HG02970 (cell line): ENCODE measurements around the gene CSNK1G3.

Experiments
- ATAC-seq: cut with Tn5 transposase; IDR thresholded peaks from one replicate; pipeline ENCODE4 v1.9.1; 2021; ENCODE audit warnings: mild to moderate bottlenecking, moderate library complexity, moderate number of reproducible peaks; ENCODE audit not compliant: unreplicated experiment, low FRiP score

CSNK1G3 gene

DNA sequence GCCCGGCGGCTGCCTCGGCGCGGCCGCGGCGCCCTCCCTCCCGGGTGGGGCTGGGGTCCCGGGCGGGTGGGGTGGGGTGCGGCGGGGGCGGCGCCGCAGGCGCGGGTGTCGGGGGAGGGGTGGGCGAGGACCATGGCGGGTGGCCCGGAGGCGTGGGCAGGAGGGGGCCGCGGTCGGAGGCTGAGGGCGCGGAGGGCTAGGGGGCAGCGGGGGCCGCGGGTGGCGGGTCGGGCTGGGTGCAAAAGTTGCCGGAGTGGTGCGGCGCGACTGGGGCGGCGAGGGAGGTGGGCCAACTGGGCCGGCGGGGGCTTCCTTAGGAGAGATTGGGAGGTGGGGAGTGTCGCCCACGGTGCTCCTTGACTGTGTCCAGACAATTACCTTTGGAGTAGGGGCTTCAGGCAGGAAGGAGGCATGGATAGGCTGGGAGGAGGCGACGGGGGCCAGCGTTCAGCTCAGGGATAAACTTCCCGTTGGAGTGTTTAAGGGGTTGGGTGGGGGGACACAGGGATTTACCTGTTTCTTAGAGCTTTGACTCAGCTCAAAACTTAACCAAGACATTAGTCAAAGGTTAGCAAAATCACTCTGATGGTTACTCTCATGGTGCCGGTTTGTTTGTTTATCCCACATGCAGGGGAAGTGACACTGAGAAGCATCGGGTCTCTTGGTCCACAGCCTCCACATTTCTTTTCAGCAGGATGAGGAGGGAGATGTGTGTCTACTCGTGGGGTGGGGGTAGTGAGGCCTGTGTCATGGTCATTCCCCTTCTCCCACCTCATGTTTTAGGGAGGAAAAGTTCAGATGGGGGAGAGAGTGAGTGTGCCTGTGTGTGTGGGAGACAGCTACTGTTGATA, 859 bp downstream of the CSNK1G3 start:
- ATAC-seq = peak; percentile 26

DNA sequence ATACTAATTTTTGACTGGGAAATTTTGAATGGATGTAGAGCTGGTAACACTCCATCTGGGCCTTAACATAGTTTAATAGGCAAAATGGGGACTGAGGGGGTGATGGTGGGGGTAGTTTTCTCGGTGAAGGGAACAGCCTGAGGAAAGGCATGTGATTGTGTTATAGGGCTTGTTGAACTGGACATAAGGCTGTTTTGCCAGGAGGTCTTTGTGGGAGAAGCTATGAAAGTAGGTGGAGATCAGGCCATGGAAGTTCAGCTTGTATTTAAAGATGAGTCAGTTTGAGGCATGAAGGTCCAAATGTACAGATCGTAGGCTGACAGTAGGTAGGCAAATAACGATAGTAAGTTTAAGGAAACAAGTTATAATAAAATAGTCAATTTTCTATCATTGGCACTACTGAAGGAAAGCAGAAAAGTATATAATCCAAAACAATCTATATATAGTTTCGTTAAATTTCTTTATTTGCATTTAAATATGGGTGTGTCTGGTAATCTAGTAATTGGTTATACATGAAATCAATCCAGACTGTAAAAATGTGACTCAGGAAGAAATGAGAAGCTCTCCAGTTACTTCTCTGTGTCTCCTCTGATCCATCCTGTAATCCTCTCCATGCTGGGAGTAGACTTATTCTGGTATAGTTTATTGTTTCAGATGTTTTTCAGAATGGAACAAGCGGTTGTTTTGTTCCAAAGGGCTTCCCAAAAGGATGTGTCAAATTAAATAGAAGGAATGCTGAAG, 2.8 kb downstream of the CSNK1G3 start:
- no peak for ATAC-seq

DNA sequence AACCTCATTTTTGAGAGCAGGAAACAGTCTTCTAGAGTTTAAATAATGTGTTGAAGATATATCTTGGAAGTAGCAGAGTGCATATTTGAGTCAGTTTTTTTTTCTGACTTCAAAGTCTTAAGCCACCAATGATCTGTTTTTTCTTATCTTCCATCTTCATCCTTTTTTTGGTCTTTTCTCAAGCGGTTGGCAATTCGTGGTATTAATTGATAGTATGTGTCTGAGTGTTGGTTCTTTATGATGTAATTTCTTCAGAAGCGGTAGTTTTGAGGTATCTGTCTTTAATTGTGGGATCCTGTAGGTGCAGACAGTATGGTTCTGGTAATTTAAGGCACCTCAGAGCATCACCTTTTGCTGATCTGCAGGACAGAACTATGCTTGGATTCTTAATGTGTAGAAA, 3.9 kb downstream of the CSNK1G3 start:
- ATAC-seq = no peak

DNA sequence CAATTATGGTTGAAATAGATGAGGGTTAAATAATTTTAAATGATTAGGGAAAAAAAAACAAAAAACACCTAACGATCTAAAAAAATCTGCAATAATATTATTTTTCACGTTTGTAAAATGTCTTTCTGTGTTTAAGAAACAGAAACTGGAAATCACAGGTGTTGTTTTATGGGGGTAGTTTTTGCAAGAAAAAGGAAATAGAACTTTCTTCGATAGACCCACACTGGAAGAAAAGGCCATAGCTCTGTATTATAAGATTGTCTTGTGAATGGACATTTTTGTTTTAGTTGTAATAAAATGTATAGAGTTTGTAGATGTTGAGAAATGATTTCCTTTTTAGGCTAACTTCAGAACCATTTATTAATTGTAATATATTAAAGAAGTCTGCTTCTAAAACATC, 5.5 kb downstream of the CSNK1G3 start:
- ATAC-seq = no peak

DNA sequence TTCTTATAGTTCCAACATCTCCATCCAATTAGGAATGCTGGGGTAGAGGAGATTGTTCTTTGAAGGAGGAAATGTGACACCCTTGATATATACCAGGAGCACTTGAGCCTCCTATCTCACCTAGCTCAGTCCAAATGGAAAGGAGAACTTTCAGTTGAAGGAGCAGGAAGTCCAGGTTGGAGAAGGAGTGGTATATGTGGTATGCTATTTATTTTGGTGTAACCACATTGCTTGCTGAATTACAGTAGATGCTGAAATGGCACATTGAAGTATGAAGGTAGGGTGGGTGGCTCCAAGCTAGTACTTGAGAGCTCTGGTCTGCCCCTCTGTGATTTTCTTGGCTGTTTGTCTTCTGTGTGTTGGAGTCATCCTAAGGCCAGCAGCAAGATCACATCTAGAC, 6.1 kb downstream of the CSNK1G3 start:
- ATAC-seq = no peak

DNA sequence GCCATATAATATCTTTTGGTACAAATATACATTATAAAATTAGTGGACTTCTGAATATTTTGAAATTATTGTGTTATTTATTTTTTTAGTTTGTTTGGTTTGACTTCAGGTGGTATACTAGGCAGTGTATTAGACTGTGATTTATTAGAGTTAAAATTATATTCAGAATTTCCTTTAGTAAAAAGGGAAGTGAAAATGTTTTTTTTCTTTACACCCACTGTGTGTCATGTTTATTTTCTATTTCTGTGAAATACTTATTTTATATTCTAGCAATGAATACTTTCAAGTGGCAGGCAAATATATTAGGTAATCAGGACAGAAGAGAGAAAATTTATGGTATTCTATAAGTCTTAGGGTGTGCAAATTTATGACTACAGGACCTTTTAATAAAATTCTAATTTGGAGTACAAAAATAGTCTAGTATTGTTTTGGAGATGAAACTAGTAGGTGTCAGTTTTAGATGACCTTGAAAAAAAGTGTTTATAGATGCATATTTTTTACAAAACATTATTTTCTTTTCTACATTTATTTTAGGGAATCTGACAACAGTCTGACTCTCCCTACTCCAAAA, 8.8 kb downstream of the CSNK1G3 start:
- ATAC-seq = no peak

DNA sequence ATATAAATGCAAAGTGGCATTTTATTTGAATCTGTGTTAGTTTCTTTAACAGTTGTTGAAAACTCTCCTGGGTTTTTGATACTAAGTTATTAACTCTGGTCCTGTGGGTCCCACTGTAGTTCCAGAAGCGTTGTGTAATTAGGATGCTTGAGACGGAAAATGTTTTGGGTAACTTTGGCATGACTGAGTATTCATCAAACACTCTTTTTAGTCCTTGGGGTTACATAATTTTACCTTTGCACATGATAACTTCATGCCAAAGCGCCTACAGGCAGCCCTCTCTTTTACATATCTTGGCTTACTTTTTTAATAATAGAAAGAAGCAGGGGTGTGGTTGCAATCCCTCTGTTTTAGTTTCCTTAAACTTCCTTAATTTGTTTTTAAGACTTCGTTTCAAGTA, 12.2 kb downstream of the CSNK1G3 start:
- no peak for ATAC-seq

DNA sequence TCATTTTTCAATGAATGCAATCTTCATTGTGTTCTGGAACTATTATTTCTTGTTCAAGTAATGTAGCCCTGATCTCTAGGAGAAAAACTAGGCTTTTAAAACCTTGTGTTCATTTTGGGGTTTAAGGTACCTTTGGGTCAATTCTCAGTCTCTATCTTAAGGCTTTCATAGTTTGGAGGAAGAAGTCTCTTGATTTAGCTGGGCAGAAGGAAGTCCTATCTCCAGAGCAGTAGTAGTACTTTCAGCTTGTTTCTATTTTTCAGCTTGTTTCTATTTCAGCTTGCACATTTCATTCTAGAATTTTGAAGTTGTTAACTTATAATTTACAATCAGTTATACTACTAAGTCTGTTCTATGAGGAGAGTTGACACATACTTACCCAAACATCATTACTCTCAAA, 15.2 kb downstream of the CSNK1G3 start:
- ATAC-seq = no peak

DNA sequence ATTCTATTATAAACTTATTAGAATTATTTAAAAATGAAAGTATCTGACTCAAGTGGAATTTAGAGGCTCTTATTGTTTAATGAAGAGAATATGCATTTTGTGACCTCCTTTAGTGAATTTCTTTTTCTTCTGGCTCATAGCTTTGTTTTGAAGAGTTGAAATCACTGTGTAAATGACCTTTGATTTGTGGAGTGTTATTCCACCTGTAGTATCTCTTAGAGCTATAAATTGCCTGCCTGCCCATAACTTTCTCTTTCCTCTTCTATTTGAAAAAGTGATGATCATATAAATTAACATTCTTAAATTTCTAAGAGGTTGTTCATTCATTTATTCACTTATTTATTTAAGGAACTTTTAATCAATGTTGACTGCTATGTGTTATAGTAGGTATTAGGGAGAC, 16.1 kb downstream of the CSNK1G3 start:
- ATAC-seq = no peak

DNA sequence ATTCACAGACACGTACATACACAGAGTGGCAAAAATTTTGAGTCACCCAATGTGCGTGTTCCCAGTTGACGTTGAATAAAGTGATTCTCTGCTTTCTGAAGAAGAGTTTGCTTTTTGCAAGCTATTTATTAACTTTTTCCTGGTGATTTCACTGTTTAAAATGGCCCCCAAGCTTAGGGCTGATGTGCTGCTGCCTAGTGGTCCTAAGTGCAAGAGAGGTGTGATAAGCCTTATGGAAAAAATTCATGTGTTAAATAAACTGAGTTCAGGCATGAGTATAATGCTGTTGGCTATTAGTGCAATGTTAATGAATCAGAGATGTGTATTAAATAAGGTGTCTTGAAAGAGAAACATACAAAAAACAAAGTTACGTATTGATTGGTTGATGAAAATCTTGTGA, 16.9 kb downstream of the CSNK1G3 start:
- no peak for ATAC-seq

DNA sequence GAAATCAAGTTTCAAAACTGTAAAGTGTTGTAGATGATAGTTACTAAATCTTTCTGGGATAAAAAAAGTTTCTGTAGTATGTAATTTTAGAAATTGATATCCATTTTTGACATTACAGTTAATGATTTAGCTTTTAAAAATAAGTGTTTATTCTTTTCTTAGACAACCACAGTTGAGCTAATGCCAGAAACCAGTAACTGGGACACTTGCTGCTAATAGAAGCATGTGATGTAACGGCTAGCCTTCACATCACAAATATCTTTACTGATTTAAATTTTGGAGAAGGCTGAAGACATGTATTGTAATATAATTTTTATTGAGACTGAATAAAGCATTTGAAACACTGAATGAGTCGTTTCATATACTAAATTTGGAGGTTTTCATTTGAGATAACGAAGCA, 18.8 kb downstream of the CSNK1G3 start:
- ATAC-seq = no peak

DNA sequence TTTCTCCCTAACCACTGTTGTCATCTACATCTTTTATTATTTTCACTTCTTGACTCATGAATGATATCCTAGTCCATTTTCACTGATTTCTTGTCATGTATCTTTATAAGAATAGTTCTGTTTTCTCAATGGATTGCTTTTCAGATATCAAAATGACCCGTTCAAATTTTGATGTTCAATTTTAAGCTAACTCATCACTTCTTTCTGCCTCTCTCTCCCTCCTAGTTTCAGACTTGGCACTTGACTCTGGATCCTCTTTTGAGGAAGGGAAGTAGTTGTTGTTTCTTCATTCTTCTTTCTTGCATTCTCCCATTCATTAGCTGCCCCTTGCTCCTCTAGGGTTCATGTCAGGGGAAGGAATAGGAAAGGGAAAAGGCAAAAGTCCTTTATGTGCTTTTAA, 23.7 kb downstream of the CSNK1G3 start:
- no peak for ATAC-seq

DNA sequence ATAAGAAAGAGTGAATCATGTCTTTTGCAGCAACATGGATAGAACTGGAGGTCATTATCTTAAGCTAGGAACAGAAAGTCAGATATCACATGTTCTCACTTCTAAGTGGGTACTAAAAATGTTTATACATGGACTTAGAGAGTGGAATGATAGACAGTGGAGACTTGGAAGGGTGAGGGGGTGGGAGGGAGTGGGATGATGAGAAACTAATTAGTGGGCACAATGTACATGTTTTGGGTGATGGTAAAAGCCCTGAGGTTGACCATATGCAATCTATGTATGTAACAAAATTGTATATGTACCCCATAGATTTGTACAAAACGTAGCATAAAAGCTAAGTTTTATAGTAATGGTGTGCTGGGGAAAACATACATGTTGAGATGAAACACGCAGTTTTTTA, 25.3 kb downstream of the CSNK1G3 start:
- no peak for ATAC-seq

DNA sequence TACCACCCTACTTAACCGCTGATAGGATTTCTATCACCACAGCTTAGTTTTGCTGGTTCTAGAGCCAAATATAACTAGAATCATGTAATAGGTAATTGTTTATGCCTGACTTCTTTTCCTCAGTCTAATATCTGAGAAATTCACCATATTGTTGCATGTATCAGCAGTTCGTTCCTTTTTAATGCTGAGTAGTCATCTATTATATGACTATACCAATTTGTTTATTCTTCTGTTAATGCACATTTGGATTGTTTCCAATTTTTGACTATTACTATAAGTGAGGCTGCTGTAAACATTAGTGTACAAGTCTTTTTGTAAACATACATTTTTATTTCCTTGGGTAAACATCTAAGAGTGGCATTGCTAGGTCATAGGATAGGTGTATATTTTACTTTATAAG, 25.9 kb downstream of the CSNK1G3 start:
- no peak for ATAC-seq

DNA sequence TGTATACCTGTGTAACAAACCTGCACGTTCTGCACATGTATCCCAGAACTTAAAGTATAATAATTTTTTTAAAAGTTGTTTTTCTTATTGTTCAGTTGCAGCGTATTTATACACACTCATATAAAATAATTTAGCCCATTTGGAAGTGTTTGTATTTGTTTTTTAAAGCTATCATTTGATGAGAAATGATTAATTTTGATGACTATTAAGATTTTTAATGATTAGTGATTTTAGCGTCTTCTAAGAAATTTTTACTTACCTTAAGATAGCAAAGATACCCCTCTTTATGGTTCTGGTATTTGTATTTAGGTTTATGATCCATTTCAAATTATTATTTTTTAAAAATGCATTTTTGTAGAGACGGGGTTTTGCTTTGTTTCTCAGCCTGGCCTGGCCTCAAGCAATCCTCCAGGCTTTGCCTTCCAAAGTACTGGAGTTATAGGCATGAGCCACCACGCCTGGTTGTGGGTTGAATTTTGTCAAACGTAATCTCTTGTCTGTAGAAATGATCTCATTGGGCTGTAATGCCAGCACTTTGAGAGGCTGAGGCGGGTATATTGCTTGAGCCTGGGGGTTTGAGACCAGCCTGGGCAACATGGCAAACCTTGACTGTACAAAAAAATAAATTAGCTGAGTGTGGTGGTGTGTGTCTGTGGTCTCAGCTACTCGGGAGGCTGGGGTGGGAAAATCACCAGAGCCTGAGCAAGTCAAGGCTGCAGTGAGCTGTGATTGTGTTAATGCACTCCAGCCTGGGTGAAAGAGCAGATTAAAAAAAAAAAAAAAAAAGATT, 26.9 kb downstream of the CSNK1G3 start:
- ATAC-seq = no peak

DNA sequence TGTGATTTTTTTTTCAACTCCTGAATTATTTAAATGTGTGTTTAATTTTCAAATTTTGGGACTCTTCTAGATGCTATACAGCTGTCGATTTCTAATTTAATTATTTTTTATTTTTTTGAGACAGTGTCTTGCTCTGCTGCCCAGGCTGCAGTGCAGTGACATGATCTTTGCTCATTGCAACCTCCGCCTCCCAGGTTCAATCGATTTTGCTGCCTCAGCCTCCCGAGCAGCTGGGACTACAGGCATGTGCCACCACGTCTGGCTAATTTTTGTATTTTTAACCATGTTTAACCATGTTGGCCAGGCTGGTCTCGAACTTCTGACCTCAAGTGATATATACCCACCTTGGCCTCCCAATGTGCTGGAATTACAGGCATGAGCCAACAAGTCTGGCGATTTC, 28.6 kb downstream of the CSNK1G3 start:
- ATAC-seq = no peak

DNA sequence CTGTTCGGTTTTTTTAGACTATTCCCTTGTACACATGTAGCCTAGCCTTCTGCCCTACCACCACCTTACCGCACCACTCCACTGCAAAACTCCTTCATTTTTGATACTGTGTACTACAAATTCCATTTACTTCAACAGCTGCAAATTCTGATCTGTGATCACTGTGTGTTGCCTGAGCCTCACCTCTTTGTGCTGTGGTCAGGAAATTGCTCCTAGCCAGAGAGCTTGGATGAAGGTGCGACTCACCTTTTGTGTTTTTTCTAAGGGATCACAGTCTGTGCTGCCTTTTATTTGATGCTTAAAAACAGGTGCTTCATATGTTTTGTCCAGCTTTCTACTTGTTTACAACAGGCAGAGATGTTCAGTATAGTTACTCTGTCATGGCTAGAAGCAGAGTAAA, 31.5 kb downstream of the CSNK1G3 start:
- ATAC-seq = no peak

DNA sequence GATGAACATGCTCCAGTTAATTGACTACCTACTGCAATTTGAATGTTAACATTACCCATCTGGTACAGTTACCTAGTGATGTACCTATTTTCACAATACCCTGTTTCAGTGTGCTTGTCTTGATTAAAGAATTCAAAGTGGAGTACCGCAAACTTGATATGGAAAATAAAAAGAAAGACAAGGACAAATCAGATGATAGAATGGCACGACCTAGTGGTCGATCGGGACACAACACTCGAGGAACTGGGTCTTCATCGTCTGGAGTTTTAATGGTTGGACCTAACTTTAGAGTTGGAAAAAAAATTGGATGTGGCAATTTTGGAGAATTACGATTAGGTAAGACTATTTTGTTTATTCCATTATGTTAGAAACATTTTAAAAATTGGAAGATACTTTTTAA, 33.5 kb downstream of the CSNK1G3 start:
- no peak for ATAC-seq

DNA sequence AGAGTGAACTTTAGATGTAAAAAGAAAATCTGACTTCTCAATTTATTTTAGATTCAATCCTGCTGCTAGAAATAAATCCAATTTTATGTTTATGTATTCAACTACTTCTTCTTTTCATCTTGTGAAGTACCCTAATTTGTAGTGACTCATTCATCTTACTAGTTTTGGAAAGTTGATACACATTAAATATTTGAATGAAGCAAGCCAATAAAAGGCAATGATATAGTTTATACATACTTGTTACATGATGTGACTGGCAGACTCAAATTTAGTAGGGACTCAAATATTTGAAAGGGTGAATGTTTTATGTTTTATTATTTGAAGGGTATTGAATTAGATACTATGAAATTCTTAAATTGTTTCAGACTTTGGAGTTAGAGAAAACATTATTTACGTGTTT, 34.7 kb downstream of the CSNK1G3 start:
- no peak for ATAC-seq

DNA sequence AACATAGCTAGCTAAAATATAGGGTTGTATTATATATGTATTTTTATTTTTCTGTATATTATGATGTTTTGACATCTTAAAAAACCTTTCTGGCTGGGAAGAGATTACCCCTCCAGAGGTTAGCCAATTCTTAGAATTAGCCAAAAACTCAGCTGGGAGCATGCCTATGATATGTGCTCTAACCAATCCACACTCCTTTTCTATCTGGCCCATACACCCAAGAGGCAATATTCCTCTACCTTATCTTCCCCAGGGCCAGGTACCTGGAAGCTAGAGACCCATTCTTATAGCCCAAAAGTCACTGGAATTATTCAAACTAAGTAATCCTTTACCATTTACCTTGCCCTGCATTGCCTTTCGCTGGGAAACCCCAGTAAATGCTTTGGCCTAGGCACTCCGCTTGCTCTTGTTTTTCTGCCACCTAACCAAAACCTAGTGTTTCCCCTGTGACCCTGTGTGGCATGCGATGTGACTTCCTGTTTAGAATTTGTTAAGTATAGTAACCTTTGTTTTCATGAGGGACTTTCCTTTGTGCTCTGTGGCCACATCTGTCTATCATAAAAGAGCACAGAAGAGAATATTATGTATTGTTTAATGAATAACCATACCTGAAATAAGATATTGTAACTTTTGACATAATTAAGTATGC, 37.4 kb downstream of the CSNK1G3 start:
- ATAC-seq = peak; percentile 94
